Measurements from ENCODE around the gene TPPP.
"Not testable (repeated sequence)": the region's sequence is repeated elsewhere in the genome, so short reads cannot be mapped to it uniquely, and the experiment has no call there.

GRCh38 chr5:729225-729624, 36.1 kb upstream of the TPPP start:
- not testable (repeated sequence) for TF ChIP-seq POLR2AphosphoS5, CTCF, EP300, POLR2A (IDR thresholded peaks at IDR 0.05)
